RCC 7860 (cell line): ENCODE data around the gene RRAS.
A peak's percentile ranks its signal among the peaks of the same experiment; 100 is the strongest.

Experiments
- DNase-seq: peaks from one replicate; pipeline ENCODE4 v3.0.0-alpha.2; 2015; ENCODE audit warnings: low spot score
- FAIRE-seq: peaks from 2 replicates; lab custom pipeline; 2012; peaks lifted over from hg19 to GRCh38; lab: Jason Lieb, UNC

The RRAS gene

DNA sequence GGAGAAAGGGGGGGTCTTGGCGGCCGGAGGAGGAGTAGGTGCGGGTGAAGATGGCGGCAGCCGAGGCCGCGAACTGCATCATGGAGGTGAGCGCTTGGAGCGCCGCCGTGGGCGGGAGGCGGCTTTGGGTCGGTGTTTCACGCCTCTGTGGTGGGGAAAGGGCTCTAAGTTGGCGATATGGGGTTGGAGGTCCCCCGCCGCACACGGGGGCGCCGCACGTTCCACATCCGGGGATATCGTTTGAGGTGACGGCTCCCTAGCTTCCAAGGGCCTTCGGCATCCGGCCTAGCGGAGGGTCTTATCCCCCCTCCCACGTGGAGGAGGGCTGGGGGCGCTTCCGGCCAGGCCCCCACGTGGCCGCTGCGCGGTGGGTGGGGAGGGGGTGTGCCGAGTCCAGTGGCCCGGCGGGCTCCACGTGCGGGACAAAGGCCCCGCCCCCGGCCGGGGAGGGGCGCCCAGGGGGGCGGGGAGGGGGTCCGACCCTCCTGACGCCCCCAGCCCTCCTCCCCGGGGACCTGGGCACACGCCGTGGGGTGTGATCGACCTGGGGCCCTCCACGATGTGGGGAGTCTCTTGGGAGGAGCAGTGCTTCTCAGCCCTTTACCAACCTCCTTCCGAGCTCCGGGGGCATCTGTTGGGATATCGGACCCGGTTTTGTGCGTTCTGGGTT is 37.4 kb upstream of the RRAS start, which contains the start of gene PRMT1:
Gene PRMT1, plus strand, starts transcription at position 41 of the 670 bp plus-strand sequence. Its CDS starts 10 bp downstream, at position 51.
- FAIRE-seq: no peak
- no peak for DNase-seq

DNA sequence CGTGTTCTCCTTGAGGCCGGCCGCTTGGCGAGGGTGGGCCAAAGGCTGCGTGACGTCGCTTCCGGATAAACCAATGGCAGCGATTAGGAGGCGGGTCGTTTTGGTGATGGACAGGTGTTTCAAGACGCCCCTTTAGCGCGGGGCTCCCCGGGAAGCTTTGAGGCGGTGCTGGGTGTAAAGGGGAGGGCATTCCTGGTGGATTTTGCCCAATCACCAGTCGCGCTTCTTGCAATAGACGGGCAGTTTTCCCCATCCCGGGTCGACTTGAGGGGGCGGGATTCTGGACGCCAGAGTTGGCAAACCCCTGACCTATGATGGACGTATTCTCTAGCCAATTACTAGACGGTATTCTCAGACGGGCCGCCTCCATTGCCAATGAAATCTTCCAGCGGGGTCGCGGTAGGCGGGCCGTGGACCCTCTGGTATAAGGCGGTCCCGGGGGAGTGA is 36.9 kb upstream of the RRAS start:
- FAIRE-seq: peak; percentile 93
- DNase-seq: peak; percentile 99

DNA sequence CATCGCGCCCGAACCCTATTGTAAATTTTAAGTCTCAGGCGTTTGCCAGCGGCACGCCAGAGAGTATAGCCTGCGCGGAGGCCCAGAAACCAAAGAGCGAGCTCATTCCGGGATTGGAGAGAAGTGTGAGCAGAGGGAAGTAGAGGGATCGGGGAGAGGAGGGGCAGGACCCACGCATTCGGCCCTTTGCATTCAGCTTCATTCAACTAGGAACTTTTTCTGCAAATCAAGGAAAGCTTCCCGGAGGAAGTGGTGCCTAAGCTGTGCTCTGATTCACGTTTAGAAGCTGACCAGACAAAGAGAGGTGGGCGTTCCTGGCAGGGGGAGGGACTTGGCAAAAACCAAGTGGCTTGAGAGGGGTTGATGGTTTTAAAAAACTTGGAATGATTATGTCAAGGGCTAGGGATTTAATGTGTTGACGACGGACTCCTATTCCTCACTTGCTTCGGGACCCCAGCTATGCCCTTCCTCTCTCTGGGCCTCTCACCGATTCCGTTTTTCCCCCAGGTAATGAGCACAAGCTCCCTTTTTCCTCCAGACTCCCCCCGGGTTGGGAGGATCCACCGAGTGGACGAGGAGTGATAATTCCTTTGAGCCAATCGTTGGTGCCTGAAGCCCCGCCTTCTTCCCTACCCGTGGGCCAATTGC is 36.3 kb upstream of the RRAS start:
- no peak for FAIRE-seq

GRCh38 chr19:49672131-49672919 is 32.4 kb upstream of the RRAS start:
- no peak for FAIRE-seq
- DNase-seq: peak; percentile 54

More for the DNA sequence above, 36.3 kb upstream of the RRAS start:
- peak; percentile 76 for DNase-seq

DNA sequence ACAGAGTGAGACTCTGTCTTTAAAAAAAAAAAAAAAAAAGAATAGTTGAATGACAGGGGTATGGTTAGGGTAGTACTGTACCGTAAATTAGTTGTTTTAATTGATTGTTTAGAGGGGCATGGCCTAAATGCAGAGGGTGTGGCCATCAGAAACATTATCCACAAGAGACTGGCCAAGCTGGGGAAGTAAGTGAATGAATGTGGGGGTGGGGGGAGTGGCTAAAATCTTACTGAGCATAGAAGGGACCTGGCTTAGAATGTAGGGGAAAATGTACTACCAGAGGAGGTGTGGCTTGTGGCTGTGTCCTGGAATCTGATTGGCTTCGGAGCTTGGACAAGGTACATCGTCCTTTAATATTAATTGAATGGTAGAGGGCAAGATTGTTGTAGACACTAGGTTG is 29.6 kb upstream of the RRAS start:
- FAIRE-seq: no peak

GRCh38 chr19:49667473-49667872 is 27.5 kb upstream of the RRAS start:
- no peak for FAIRE-seq

More for the DNA sequence above, 29.6 kb upstream of the RRAS start:
- DNase-seq: no peak

GRCh38 chr19:49666120-49666444 is 26.1 kb upstream of the RRAS start:
- FAIRE-seq (no peak), DNase-seq (no peak)

More at GRCh38 chr19:49667473-49667872, 27.5 kb upstream of the RRAS start:
- no peak for DNase-seq

DNA sequence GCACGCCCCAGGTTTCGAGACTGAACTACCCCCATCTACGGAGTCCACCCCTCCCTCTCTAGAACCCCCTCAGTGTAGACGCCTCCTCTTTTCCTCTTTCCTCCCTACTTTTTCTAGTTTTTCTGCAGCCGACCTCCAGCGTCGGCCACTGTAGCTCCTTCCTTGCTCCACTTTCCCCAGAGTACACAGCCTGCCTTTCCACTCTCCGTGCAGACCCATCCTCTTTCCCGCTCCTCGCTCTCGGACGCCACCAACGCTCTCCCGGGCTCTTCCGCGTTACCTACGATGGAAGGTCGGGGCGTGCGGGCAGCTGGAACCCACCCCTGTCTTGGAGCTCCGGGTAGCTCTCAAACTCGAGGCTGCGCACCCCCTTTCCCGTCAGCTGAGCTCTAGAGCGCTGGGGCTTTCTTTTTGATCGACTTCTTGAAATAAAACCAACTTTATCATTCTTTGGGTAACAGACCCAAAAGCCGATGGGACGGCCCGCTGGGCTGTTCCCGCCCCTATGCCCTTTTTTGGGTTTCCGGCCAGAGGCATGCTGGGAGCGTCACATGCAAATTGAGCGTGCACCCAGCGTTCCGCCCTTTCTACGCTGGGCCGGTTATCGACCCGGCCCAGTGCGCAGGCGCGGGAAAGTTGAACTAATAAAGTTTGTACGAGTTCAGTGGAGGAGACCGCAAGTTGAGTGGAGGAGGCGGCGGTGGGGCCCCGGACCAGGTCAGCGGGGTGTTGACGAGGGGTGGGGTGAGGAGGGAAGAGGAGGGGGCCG is 25.6 kb upstream of the RRAS start, which contains the start of the genes BCL2L12 and IRF3:
Gene BCL2L12, plus strand, starts transcription at position 583 of the 769 bp plus-strand sequence. CDS start 760 bp downstream, outside the sequence.
Gene IRF3, minus strand, starts transcription at position 507 of the 769 bp plus-strand sequence. CDS start 1,019 bp downstream, outside the sequence.
- DNase-seq (peak; percentile 88), FAIRE-seq (peak; percentile 74)

DNA sequence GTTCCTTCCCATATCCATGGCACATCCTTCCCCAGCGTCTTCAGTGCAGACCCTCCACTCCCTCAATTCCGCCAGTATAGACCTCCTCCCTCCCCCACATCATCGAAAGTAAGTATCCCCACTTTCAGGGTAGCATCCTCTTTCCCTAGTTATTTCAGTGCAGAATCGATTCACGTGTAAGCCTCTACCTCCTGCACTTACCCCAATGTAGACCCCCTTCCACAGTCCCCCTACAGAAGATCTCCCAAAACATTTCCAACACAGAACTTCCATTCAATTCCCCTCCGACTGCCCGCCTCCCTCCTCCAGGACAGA is 25.1 kb upstream of the RRAS start:
- FAIRE-seq: no peak
- no peak for DNase-seq

DNA sequence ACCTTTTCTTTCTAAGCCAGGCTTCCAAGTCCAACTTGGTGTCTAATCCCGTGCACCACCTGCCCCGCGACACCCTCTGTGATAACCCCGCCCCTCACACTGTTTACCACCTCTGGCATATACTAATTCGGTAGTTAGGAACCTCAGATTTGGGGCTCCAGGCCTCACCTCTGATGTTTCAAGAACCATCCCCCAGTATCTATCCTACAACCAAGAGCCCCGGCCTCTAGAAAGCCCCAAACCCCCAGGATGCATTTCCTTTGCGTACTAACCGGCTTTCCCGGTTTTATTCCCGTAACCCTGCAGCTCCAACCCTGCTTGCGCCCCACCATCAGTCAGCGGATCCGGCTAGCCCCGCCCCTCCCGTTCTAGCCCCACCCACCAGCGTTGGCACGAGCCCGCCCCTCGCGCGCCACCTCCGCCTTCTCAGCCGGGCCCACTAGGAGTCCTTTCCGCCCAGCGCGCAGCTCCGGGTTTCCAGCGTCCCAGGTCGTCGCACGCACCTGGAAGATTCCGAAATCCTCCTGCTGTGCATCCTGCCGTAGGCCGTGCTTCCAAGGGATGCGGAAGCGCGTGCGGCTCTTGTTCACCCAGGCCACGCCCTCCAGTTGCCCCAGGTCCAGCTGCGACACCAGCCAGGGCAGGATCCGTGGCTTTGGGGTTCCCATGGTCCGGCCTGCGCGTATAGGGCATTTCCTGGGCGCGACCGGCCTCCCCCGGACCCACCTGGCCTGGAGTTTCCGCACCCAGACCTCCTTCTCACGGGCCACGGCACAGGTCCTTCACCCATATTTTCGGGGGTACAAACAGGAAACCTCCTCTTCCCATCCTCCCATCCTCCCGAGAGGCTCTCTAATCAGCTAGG is 24.5 kb upstream of the RRAS start:
- FAIRE-seq (no peak), DNase-seq (peak; percentile 75)

GRCh38 chr19:49663224-49663623 is 23.3 kb upstream of the RRAS start:
- DNase-seq (no peak), FAIRE-seq (no peak)

DNA sequence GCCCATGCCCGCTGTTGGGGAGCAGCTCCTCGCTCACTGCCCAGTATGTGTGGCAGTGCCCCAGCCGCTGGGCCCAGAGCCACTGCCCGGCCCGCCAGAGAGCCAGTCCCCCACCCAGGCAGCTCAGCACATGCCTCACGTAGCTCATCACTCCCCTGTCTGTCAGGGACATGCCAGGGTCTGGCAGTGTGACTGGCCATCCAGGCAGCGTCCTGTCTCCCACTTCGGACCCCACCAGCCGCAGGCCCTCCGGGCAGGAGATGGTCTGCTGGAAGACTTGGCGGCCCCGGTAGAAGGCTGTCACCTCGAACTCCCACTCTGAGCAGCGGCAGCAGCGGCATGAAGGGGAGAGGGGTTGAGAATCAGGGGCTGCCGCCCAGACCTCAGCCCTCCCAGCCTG is 22.1 kb upstream of the RRAS start:
- DNase-seq (no peak), FAIRE-seq (no peak)

DNA sequence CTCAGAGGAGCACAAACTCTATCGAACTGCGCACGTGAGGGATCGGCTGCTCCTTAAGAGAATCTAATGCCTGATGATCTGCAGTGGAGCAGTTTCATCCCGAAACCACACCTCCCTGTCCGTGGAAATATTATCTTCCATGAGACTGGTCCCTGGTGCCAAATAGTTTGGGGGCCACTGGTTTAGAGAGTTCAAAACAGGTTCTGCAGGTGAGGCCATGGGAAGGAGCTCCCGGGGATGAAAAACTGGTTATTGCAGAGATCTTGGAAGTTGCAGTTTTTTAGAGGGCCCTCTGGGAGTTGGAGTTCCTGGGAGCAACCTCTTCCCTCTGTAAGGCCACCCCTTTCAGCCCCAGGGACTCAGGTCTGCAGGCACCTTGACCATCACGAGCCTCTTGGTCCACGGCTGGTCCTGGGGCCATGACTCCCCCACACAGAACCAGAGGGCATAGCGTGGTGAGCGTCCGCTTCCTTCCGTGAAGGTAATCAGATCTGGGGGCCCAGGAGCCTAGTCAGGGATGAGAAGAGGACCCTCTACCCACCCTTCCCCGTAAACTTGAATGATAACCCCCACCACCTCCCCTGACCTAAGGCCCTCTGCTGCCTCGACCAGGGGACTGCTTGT is 20.5 kb upstream of the RRAS start:
- FAIRE-seq: no peak
- DNase-seq: no peak

DNA sequence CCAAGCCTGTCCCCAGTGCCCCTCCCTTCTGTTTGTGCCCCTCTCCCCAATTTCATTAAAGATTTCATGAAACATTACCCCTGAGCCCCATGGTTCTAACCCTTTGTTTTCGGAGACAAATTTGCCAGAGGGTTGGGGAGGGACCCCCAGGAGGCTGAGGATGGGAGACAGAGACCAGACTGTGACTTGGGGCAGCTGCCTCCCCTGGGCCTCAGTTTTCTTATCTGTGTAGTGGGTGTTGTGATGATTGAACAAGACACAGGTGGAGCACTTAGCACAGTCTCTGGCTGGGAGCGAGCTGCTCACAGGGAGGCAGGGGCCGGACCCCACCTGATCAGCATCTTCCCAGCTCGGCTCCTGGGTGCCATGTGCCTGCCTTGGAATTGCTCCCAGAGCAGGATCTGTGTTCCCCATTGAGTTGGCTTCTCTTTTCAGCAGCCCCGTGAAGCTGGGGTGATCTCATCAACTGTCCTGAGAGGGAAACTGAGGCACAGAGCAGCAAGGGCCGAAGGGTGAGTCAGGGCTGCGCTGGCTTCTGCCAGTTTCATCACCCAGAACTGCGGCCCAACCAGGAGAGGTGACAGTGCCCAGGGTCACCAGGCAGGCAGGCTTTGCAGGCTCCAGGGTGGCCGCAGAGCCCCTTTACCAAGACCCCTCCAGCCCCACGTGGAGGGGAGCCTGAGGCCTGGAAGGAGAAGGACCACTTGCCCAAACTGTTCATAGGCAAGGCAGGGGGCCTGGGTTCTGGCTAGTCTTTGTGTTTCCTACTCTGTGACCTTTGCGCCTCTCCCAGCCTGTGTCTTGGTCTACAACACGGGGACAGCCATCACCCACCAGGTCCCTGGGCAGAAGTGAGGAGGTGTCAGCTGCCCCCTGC is 18.9 kb upstream of the RRAS start:
- FAIRE-seq (no peak), DNase-seq (no peak)

- no peak for FAIRE-seq
- DNase-seq: no peak
Observed at GRCh38 chr19:49658139-49658517, 18.2 kb upstream of the RRAS start.

DNA sequence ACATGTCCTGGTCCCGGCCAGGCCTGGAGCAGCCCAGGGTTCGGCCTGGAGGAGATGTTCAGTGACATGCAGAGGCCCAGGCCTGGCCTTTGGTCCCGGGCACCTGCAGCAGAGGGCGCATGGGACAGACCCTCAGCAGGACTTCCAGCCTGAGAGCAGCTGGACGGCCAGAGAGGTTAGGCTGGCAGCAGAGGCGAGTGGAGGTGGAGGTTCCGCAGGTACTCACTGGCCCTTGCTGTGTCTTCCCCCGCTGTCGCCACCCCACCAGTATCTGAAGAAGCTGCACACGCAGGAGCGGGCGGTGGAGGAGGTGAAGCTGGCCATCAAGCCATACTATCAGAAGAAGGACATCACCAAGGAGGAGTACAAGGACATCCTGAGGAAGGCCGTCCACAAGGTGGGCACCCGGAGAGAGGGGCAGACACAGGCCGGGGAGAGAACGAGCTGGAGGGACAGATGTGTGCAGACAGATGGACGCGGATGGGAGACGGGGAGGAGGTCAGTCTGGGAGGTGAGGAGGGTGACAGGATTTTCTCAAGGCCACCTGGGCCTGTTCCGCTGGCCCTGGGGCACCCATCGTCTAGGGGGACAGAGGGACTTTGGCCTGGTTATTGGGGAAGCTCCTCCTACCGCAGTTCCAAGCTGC is 17.7 kb upstream of the RRAS start:
- FAIRE-seq (no peak), DNase-seq (no peak)

- FAIRE-seq (no peak), DNase-seq (no peak)
Observed at GRCh38 chr19:49656456-49657109, 16.6 kb upstream of the RRAS start.
